ENCODE measurements around the gene NAP1L4.

Gene NAP1L4

DNA sequence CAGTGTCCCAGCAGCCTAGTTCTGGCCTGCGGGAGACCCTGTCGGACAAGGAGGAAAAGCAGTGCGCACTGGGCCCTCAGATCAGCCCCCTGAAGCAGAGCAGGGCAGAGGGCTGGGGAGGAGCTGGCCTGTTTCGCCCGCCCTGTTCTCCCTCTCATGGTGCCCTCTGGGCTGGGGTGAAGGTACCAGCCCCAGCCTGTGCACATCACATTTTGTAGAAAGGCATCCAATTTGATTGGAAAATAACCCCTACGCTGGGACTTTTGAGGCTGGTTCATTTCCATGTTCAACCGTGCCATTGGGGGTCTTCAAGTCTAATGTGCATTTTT, 832 bp upstream of the NAP1L4 start:
- no peak for DNase-seq (ENCODE audit: low read depth)

DNA sequence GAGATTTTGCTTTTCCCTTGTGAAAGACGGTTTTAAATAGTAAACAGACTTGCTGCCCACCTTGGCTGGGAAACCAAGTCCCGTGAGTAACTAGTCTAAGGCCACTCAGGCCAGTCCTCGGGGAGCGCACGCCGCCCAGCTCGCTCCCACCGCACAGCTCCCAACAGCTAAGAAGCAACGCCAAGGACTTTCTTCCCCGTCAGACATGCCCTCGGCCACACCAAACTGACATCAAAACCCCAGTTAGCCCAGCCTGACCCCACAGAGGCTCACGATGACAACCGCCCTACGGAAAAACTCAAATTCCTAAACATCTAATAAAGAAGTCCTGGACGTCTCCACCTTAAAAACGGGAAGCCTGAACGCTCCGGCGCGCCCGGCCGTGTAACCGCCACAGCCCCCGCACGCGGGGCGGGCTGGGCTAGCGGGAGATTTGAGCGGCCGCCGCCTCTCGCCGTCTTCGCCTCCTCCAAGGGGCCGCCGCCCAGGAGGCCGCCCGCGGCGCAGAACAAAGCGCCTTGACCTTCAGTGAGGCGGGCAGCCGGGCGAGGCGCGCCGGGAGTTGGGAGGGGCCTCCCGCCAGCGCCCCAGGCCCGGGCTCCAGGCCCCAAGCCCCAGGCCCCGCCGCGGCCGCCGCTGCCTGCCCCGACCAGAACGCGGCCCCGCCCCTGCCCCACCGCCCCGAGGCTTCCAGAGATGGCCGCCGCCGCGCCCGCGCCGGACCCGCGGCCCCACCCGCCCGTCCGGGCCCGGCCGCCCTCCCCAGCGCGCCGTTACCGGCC, 486 bp downstream of the NAP1L4 start:
- DNase-seq (ENCODE audit: low read depth) = no peak

DNA sequence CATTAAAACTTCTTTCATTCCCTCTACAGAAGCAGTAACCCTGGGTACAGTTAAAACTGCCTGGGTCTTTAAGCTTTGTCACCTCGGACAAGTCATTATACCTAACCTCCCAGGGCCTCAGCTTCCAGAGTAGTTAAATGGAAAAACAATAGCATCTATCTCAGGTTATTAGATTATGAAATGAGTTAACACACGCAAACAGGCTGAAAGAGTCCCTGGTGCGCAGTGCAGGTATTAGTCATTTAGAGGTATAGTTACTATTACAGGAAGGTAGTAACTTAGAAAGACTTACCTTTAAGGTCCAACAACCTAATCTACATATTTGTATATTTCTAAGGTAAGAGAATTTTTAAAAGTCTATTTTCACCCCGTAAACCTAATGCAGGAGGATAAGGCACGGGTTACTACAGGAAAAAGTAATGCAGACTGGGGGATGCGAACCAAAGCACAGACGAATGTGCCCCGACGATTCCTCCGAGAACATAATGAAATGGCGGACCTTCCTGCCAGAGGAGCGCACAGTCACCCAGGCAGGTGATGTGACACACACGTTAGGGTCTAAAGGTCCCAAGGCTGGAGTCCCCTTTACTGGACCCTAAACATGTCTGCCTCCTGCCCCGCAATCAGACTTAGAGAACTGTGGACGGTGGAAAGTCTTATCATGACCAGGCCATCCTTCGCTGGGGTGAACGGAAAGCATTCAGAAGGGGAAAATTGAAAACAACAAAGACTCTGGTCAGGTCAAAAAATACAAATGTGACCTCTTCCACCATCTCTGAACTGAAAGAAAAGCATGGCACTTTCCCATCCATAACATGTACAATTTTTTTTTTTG, 1.3 kb downstream of the NAP1L4 start:
- no peak for DNase-seq (ENCODE audit: low read depth)

DNA sequence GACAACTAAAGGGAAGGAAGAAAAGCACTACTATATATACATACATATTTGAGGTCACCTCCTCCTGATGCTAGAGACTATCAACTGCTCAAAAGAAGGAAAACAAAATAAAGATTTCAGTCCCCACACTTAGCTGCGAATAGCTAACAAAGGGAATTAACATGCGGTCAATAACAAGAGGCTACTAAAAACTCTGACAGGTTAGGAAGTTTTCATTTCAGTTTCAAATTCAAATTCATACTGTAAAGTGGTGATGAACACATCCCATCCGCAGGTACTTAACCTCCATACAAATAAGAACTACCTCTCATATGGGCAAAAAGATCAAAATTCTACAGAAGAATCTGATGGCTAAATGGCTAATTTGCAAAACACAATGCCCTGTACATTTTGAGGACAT, 2.6 kb downstream of the NAP1L4 start:
- no peak for DNase-seq (ENCODE audit: low read depth)

DNA sequence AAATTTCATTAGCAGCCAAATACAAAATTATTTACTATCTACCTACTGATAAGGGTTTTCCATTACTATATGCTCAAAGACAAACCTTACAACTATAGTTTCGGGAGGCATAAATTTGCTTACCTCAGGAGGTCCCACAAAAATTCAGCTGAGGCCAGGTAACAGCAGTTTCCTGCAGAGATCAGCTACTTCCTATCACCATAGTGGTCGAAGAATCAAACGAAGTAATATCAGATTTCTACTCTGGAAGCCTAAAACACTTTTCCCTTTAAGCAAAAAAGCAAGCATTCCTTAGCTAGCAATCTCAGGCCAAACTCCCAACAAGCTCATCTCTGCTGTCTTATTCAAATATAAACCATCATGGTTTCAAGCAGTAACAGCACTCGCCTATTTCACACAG, 3.1 kb downstream of the NAP1L4 start:
- no peak for DNase-seq (ENCODE audit: low read depth)

DNA sequence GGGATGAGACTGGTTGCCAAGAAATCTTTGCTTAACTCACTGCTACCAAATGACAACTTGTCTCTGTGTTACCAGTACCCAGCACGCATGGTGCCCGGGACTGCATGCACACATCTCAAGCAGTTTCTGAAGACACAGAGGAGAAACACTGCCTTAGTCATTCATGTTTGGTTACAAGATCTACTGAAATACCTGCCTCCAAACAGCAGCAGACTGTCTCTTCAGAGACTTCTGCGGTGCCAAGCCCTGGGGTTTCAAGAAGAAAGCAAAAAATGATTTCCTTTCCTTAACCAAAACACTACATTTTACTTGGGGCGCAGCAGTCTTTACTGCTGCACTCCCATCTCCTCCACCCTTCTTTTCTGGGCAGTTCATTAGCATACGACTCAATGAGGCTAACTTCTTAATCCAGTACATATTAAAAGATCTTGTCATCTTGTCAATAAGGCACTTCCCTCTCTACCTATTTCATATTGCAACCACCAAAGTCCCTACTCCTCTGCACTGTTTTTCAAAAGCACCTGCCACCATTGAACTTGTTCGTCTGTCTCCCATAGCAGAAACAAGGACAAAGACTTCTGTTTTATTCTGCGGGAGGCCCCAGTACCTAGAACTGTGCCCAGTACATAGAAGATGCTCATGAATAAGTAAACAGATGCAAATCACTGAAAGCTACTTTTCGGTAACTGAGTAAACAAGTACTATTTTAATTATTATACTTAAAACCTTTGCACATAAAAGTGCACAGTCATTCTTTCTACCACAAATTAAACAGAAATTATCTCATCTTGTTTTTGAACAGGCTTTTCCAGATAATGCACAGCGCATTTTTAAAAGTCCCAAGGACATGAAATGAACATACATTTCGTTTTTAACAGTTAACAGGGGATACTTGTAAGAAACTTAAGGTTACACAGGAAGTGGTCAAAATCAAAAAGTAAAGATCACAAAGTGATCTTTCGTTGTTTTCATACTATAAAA, 4.0 kb downstream of the NAP1L4 start:
- no peak for DNase-seq (ENCODE audit: low read depth)

DNA sequence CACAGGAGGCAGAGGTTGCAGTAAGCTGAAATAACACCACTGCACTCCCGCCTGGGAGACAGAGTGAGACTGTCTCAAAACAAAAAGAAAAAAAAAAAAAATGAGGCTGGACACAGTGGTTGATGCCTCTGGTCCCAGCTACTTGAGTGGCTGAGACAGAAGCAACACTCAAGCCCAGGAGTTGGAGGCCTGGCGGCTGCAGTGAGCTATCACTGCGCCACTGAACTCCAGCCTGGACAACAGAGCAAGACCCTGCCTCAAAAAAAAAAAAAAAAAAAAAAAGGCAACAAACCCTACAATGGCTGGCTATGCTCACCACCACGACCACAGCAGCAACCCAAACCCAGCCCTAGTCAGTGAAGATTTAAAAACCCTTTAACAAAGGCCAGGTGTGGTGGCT, 8.2 kb downstream of the NAP1L4 start:
- DNase-seq (ENCODE audit: low read depth) = no peak

DNA sequence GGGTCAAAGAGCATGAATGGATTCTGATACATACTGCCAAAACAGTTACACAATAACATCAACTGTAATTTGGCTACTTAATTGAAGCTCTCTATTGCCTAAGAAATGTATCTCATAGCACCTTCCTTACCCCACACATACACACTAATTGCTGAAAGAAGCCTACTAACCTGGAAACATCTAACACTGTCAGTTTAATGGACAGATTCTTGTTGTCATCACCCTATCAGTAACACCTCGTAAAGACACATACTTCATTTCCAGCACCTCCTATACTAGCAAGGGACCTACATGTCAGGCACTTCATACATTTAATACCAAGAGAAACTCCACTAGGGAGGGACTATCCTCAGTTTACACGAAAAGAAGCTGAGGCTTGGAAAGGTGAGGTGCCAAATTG, 9.9 kb downstream of the NAP1L4 start:
- DNase-seq (ENCODE audit: low read depth) = no peak

DNA sequence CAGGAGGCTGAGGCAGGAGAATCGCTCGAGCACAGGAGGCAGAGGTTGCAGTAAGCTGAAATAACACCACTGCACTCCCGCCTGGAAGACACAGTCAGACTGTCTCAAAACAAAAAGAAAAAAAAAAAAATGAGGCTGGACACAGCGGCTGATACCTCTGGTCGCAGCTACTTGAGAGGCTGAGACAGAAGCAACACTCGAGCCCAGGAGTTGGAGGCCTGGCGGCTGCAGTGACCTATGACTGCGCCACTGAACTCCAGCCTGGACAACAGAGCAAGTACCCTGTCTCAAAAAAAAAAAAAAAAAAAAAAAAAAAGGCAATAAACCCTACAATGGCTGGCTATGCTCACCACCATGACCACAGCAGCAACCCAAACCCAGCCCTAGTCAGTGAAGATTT, 11.0 kb downstream of the NAP1L4 start:
- DNase-seq (ENCODE audit: low read depth) = no peak

DNA sequence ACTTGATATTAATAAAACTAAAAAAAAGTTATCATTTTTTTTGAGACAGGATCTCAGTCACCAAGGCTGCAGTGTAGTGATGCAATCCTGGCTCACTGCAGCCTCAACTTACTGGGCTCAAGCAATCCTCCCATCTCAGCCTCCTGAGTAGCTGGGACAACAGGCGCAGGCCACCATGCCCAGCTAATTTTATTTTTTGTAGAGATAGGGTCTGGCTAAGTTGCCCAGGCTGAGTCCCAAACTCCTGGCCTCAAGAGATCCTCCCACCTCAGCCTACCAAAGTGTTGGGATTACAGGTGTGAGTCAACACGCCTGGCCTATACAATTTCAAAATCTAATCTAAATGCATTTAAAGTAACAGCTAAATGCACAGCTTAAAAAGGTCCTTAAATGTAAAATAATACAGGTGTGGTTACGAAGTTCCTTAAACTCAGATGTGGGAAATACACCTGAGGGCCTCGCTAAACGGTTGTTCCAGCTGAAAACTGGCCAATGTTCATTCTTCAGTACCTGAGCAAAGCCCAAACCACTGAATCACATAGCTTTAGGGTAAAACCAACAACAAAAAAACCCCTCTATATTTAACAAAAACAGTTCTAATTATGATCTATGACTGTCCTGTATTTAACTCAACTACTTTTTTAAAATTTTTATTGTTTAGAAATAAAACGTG, 11.8 kb downstream of the NAP1L4 start:
- DNase-seq (ENCODE audit: low read depth) = no peak

DNA sequence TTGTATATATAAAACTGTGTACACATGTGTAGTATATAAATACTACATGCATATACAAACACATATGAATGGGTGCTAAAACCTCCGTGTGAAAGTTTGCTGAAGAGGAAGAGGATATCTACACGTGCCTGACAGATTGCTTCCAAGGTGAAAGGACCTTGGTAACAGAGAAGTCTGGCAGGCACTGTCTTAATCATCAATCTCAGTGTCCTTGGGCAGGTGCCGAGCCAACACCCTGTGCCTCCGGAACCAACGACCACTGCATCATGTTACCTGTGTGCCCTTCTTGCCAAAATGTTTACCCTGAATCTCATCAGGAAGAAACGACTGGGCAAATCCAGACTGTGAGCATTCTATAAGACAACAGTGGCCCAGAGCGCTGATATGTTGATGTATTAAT, 15.0 kb downstream of the NAP1L4 start:
- DNase-seq (ENCODE audit: low read depth) = no peak

DNA sequence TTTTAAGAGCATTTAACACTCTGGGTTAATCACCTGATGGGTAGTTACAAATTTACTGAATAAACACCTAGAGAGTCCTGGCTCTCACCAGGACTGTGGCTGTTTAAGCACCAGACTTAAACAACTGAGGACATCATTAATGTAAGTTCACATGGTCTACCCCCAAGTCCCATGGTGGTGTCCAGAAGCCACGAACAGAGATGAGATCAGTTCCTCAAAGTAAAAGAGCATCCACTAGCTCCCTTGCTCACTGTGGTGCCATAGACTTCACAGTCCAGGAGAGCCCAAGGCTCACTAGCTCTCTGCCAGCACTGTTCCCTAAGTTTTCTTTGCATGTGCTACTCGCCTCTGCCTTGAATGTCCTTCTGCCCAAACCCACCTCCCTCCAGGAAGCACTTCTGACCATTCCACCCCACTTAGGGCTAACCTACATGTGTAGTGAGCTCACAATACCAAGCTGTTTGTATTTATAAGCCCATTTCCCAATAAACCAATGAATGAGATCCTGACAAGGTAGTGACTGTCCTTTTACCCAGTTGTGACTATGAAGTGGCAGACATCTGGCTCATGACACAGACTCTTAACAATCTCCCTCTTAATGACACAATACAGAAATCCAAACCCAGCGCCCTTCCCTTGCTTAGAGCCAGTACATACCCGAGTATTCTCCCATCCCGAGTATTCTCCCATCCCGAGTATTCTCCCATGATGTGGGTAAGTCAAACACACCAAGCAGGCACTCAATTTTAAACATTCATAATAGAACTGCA, 15.7 kb downstream of the NAP1L4 start:
- DNase-seq (ENCODE audit: low read depth) = no peak

DNA sequence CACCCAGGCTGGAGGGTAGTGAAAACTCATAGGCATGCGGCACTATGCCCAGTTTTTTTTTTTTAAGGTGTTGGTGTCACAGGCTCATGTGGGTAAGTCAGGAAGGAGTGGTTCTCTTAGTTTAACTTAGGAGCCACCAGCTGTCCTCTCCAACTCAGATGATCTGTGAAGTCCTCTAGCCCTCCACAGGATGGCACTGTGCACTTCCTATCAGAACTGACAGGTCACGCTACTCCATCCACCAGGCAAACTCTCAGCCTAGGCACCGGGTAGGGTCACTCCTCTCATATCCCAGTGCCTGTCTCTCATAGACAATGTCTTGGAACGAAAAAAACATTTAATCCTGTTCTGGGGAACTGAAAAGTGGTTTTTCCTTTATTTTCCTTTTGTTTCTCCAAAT, 16.5 kb downstream of the NAP1L4 start:
- DNase-seq (ENCODE audit: low read depth) = no peak

DNA sequence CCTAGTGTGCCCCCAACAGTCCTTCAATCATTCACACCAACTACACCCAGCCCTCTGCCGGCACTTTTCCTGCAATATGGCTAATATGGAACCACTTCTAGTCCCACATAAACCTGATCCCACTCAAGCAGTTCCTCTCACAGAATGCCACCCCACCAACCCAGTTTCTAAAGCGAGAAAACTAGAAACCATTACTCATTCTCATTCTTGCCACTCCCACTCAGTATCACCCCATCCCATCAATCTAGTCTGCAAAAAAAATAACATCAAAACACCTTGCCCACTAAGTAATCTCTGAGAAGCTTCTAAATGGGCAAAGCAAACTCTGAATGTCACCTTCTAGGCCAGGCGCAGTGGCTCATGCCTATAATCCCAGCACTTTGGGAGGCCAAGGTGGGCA, 17.9 kb downstream of the NAP1L4 start:
- DNase-seq (ENCODE audit: low read depth) = no peak

DNA sequence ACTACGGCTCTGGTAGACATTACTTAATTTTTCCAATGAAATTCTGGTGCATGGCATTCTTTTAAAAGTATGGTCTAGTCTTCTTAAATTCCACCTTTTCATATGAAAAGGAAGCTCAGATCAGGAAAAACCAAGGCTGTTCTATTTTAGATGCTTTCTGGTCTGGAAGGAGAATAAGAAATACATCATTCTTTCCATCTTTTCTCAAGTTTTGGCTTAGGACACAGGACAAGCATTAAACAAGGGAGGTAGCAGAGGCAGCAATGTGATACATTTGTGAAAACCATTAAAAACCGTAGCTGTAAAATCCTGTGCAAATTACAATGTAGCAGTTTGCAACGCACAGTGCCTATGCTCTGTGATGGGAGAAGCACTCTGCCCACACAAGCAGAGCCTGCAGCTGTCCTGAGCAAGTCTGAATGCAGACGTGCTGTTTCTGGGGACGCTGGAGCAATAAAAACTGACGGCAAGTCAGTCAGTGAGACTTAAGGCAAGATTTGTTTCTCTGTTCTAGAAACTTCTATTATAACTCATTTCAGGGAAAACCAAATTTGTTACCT, 23.7 kb downstream of the NAP1L4 start:
- no peak for DNase-seq (ENCODE audit: low read depth)

DNA sequence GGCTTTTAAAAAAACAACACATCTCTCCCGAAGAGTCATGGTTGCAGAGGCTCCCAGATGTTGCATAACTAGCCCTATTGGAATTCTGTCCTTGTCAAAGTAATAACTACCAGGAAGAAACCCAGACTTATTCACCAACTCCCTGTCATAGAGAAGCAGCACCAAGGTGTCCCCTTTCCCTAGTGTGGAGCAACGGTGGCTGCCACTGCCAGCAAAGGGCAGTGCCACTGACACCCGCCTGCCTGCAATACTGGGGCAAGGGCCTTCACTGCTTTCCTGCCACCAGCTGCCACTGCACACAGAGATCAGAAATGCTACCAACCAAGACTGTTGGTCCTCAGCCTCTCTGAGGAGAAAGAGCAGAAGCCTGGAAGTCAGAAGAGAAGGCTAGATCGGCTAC, 27.3 kb downstream of the NAP1L4 start:
- DNase-seq (ENCODE audit: low read depth) = no peak

DNA sequence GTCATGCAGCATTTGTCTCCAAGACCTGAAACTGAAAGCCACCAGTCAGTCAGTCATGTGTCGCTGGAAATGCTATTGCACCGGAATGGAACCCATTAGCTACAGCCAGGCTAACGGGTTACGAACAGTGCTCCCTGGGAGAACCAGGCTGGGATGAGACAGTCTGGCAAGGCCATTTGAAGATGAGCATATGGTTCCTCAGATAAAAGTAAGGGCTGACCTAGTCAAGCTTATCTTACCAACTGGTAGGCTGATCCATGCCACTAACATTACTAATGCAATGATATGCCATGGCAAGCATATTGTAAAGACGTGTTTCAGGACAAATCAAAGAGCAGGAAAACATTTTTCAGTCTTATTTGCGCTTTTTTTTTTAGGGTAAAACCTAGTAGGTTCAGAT, 28.4 kb downstream of the NAP1L4 start:
- no peak for DNase-seq (ENCODE audit: low read depth)

DNA sequence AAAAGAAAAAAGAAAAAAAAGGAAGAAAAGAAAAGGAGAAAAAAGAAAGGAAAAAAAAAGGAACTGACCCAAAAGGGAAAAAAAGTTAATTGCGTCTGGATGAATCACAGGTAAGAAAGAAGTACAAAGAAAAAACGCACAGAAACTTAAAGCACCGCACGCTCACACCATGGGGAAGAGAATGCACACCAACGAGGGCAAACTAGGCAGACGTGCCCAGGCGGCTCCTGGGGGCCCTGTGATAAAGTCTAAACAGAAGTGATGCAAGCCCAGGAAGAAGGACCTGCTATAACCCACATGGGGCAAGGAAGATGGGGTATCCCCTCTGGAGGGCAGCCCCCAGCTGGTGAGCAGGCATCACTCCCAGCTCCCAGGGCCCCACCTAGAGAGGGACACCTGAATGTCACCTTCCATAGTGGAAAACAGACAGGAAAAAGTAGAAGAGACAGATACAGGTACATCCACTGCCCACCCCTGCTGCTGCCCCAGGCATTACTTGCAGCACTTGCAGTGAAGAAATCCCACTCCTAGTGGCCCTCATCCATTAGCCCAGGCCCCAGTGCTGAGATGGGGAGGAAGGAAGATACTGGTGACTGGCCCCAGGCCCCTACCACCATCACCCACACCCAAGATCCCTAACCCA, 28.9 kb downstream of the NAP1L4 start:
- no peak for DNase-seq (ENCODE audit: low read depth)

DNA sequence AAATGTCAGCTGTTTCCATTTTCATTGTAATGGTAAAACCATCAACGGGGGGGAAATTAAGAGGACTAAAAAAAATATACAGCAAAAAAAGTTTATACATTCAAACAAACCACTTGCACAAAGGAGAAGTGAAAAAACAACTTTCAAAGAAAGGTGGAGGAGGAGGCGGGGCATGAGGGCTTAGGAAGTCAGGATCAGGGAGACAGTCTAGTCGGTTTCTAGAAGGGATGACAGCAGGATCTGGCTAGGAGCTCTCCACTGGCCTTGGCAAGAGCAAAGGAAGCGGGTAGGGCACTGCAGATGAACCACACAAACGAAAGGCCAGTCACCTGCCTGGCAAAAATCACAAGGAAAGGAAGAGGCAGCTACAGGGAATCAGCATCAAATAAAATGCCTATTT, 31.0 kb downstream of the NAP1L4 start:
- DNase-seq (ENCODE audit: low read depth) = no peak

DNA sequence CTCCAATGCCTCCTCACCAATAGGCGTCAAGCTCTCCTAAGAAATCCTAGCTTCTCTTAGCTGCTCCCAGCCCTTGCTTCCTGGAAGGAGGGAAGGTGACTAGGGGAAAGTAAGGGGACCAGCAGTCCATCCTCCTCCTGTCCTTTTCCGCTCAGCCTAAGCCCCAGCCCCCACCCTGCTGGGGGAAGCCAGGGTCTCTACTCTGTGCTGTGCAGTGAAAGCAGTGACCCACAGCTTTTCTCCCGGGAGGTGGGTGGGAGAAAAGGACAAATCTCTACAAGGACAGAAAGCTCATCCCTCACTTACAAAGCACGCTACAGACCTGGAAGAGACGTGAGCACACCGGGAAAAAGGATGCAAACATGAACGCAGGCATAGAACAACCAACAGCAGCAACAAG, 32.0 kb downstream of the NAP1L4 start:
- DNase-seq (ENCODE audit: low read depth) = no peak

Measured in GM04504 (cell line).